Left lobe of liver (tissue), 2 donors: ENCODE results near the gene CLIC6. TPM values are rescaled to one million over a fixed set of nuclear protein-coding genes. Genes with fewer than 3 reads are reported as not detected.

ENCODE experiments used
- ATAC-seq: fragments of 200-7000 bp; cut with Tn5 transposase; one replicate; pipeline ENCODE4 v1.9.1; 2020; ENCODE audit warnings: mild to moderate bottlenecking, moderate library complexity
- DNase-seq: peaks from one replicate; pipeline ENCODE4 v3.0.0-alpha.2; 2020; ENCODE audit warnings: low spot score
- total RNA-seq: library from RNA; stranded (reverse); gene quantifications from one replicate; pipeline ENCODE4 v1.2.1, GENCODE V29; 2021
- donor health status: DM: no; HTN: no; CAD: no; lungs with moderate emphysema.
- donor health status: DM: no; HTN: yes; CAD: no.

The CLIC6 gene
- total RNA-seq: 0.45 TPM

GRCh38 chr21:34668803-34669148 is at the start of gene CLIC6:
Gene CLIC6, plus strand, starts transcription at chr21:34668994. Its CDS starts 395 bp downstream, at chr21:34669389.
- ATAC-seq (peak; percentile 34), DNase-seq (no peak)

- peak; percentile 34 for DNase-seq
- no peak for ATAC-seq
Observed at GRCh38 chr21:34619841-34620665, 48.7 kb upstream of the CLIC6 start.

- ATAC-seq: no peak
- no peak for DNase-seq
Observed at GRCh38 chr21:34621434-34622350, 47.1 kb upstream of the CLIC6 start.

GRCh38 chr21:34623516-34623915 is 45.3 kb upstream of the CLIC6 start:
- DNase-seq (no peak), ATAC-seq (no peak)

GRCh38 chr21:34625030-34625593 is 43.7 kb upstream of the CLIC6 start:
- DNase-seq (peak; percentile 70), ATAC-seq (peak; percentile 84)

GRCh38 chr21:34626131-34626530 is 42.7 kb upstream of the CLIC6 start:
- no peak for DNase-seq
- no peak for ATAC-seq

- ATAC-seq: peak; percentile 95
- DNase-seq: no peak
Observed at GRCh38 chr21:34630536-34631143, 38.2 kb upstream of the CLIC6 start.

GRCh38 chr21:34632498-34632897 is 36.3 kb upstream of the CLIC6 start:
- ATAC-seq: no peak
- DNase-seq: no peak

- ATAC-seq: no peak
Observed at GRCh38 chr21:34635307-34635706, 33.5 kb upstream of the CLIC6 start.

GRCh38 chr21:34636961-34637360 is 31.8 kb upstream of the CLIC6 start:
- no peak for ATAC-seq
- no peak for DNase-seq

More at GRCh38 chr21:34635307-34635706, 33.5 kb upstream of the CLIC6 start:
- no peak for DNase-seq

GRCh38 chr21:34639250-34639649 is 29.5 kb upstream of the CLIC6 start:
- ATAC-seq: no peak
- DNase-seq: no peak

GRCh38 chr21:34639882-34640788 is 28.7 kb upstream of the CLIC6 start:
- peak; percentile 58 for ATAC-seq

GRCh38 chr21:34640858-34641257 is 27.9 kb upstream of the CLIC6 start:
- ATAC-seq: no peak
- DNase-seq: no peak

More at GRCh38 chr21:34639882-34640788, 28.7 kb upstream of the CLIC6 start:
- DNase-seq: no peak

- ATAC-seq: no peak
- no peak for DNase-seq
Observed at GRCh38 chr21:34642211-34643075, 26.4 kb upstream of the CLIC6 start.

- no peak for DNase-seq
- no peak for ATAC-seq
Observed at GRCh38 chr21:34644825-34645224, 24.0 kb upstream of the CLIC6 start.

GRCh38 chr21:34647555-34647954 is 21.2 kb upstream of the CLIC6 start:
- DNase-seq: no peak
- ATAC-seq: no peak

GRCh38 chr21:34648739-34649297 is 20.0 kb upstream of the CLIC6 start:
- DNase-seq (no peak), ATAC-seq (peak; percentile 29)

GRCh38 chr21:34649400-34649799 is 19.4 kb upstream of the CLIC6 start:
- DNase-seq: no peak
- ATAC-seq: no peak
